CD4-positive, alpha-beta T cell (primary cell): ENCODE results near the gene GOLGA8Q. TPM values are rescaled to one million over a fixed set of nuclear protein-coding genes. Genes with fewer than 3 reads are reported as not detected.
"Not testable (repeated sequence)": the region's sequence is repeated elsewhere in the genome, so short reads cannot be mapped to it uniquely, and the experiment has no call there.

ENCODE experiments used
- ATAC-seq: fragments of 200-7000 bp; cut with Tn5 transposase; one replicate; pipeline ENCODE4 v1.10.0; 2022; ENCODE audit warnings: mild to moderate bottlenecking; ENCODE audit not compliant: poor library complexity
- CTCF ChIA-PET: fragments of 350-600 bp; sonication (Branson Sonifier 250); formaldehyde crosslinking; loops from one replicate; lab custom pipeline; 2021; ENCODE audit warnings: antibody characterized with exemption, inconsistent platforms; lab: Charles Lee
- POLR2A ChIA-PET: fragments of 350-600 bp; sonication (Branson Sonifier 250); formaldehyde crosslinking; loops from one replicate; lab custom pipeline; 2021; ENCODE audit warnings: antibody characterized with exemption, inconsistent platforms; lab: Charles Lee
- DNase-seq, 14 experiments: peaks; one replicate each; pipeline ENCODE4 v3.0.0-alpha.2; 2013 to 2020; ENCODE audit warnings: mixed read lengths in 2 of 14
- H3K27ac ChIP-seq, 2 donors: one replicate each; pipeline versions ENCODE4 v1.5.1 to v1.7.0; 2013; ENCODE audit warnings: low read length in 2 of 2, low read depth in 1 of 2, mild to moderate bottlenecking in 1 of 2
- H3K27me3 ChIP-seq, 2 experiments: 1 replicate in 1 of 2; 2 replicates in 1 of 2; pipeline versions ENCODE4 v1.6.1 to v1.7.0; 2013; ENCODE audit warnings: low read length in 2 of 2, control low read depth in 1 of 2, mild to moderate bottlenecking in 1 of 2, moderate library complexity in 1 of 2; ENCODE audit not compliant: insufficient read depth in 2 of 2, control insufficient read depth in 1 of 2
- H3K36me3 ChIP-seq: one replicate; pipeline ENCODE4 v1.6.1; 2013; ENCODE audit warnings: low read length, control low read depth; ENCODE audit not compliant: insufficient read depth
- H3K4me1 ChIP-seq: one replicate; pipeline ENCODE4 v1.6.1; 2013; ENCODE audit warnings: low read length, control low read depth; ENCODE audit not compliant: insufficient read depth
- H3K4me3 ChIP-seq: one replicate; pipeline ENCODE4 v1.5.1; 2013; ENCODE audit warnings: mild to moderate bottlenecking, low read length, moderate library complexity
- H3K9me3 ChIP-seq, 2 experiments: 1 replicate in 1 of 2; 2 replicates in 1 of 2; pipeline versions ENCODE4 v1.6.1 to v1.7.0; 2013; ENCODE audit warnings: low read length in 2 of 2, mild to moderate bottlenecking in 2 of 2, control low read depth in 1 of 2, moderate library complexity in 1 of 2; ENCODE audit not compliant: control insufficient read depth in 1 of 2, insufficient read depth in 1 of 2
- H3K27ac Mint-ChIP-seq: one replicate; pipeline ENCODE4 v1.8.0; 2020; ENCODE audit warnings: mixed read lengths
- H3K27me3 Mint-ChIP-seq: one replicate; pipeline ENCODE4 v1.8.0; 2021; ENCODE audit warnings: mixed read lengths
- H3K36me3 Mint-ChIP-seq: one replicate; pipeline ENCODE4 v1.8.0; 2021; ENCODE audit warnings: low read depth, mixed read lengths
- H3K4me1 Mint-ChIP-seq: one replicate; pipeline ENCODE4 v1.8.0; 2021; ENCODE audit warnings: low read depth, mixed read lengths
- H3K4me3 Mint-ChIP-seq: one replicate; pipeline ENCODE4 v1.8.0; 2020; ENCODE audit warnings: mild to moderate bottlenecking, mixed read lengths
- H3K9me3 Mint-ChIP-seq: one replicate; pipeline ENCODE4 v1.8.0; 2020; ENCODE audit warnings: mixed read lengths
- intact Hi-C, 2 experiments: fragments of 100-400 bp; cut with DNase I in 1 of 2; cut with micrococcal nuclease in 1 of 2; formaldehyde crosslinking; loops; one replicate each; pipeline versions ENCODE4 v1.15.1 to v1.9.0; 2023 to 2025; cut with DNase I, micrococcal nuclease
- total RNA-seq, 174 experiments: library from RNA in 2 of 174; stranded (reverse) in 2 of 174; gene quantifications; one replicate each; pipeline ENCODE4 v1.2.3 and lab custom pipeline; 2021 to 2026

GOLGA8Q gene
- total RNA-seq, 2 experiments from 2014 or later, result not detected

GRCh38 chr15:30529049-30529448 is 22.8 kb upstream of the GOLGA8Q start:
- H3K27me3 Mint-ChIP-seq, H3K4me1 ChIP-seq, H3K4me3 Mint-ChIP-seq, H3K4me1 Mint-ChIP-seq, intact Hi-C loops, H3K4me3 ChIP-seq, CTCF ChIA-PET, H3K36me3 ChIP-seq, DNase-seq, POLR2A ChIA-PET, H3K27ac ChIP-seq, H3K36me3 Mint-ChIP-seq, H3K9me3 Mint-ChIP-seq, H3K27ac Mint-ChIP-seq, H3K27me3 ChIP-seq, ATAC-seq, H3K9me3 ChIP-seq: not testable (repeated sequence)

- H3K4me1 Mint-ChIP-seq, H3K9me3 Mint-ChIP-seq, H3K4me3 Mint-ChIP-seq, POLR2A ChIA-PET, H3K27me3 ChIP-seq, H3K4me1 ChIP-seq, H3K27me3 Mint-ChIP-seq, H3K36me3 Mint-ChIP-seq, intact Hi-C loops, CTCF ChIA-PET, H3K36me3 ChIP-seq, H3K27ac ChIP-seq, H3K4me3 ChIP-seq, H3K9me3 ChIP-seq, H3K27ac Mint-ChIP-seq: not testable (repeated sequence)
- peak in 1 of 14 experiments; percentile 0 for DNase-seq
- ATAC-seq, result peak; percentile 52
Observed at GRCh38 chr15:30566949-30567348, 15.1 kb downstream of the GOLGA8Q start.

DNA sequence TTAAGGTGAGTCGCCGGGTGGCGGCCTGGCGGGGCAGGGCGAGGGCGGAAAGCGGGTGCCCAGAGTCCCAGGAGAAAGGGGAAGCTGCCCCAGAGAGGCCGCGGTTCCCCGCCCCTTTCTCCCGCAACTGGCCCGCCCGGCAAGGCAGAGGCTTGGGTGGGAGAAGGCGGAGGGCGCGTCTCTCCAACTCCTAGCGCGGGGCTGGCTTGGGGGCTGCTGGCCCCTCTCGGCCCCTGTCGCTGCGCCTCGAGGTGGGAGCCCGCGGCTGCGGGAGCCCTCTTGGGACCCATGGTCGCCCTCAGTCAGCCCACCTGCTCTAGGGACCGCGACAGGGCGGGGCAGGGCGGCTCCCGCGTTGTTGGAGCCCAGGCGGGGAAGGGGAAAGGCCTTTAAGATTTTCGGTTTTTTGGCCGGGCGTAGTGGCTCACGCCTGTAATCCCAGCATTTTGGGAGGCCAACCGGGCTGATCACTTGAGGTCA is 21.2 kb downstream of the GOLGA8Q start:
- CTCF ChIA-PET, result not testable (repeated sequence)

DNA sequence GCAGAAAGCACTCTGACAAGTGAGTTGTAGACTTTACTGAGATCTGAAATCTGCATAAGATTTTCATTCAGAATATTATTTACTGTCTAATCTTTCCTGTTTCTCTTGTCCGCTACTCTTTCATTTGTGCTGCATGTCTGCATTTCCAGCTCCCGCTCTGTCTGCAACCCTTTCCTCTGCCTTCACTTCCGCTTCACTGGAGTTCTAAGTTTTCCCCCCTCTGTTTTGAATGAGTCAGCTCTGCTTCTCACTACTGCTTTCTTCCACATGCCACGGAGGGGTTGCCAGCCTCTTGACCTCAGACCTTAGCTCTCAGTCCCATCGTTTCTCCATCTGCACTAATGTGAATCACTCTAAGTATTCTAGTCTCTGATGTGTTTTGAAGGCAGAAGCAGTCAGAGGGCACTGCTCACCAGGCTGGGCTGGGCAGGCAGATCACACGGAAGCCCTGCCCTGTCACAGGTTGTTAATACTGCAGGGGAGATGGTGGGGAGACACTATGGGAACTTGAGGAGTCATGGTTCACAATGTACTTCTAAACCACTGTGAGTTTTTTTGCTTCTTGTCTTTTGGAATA is 27.6 kb downstream of the GOLGA8Q start:
- ATAC-seq, CTCF ChIA-PET, H3K4me3 Mint-ChIP-seq, H3K36me3 Mint-ChIP-seq, H3K27me3 ChIP-seq, POLR2A ChIA-PET, H3K4me1 ChIP-seq, H3K27ac Mint-ChIP-seq, H3K27ac ChIP-seq, DNase-seq, H3K4me1 Mint-ChIP-seq, H3K9me3 Mint-ChIP-seq, H3K36me3 ChIP-seq, H3K4me3 ChIP-seq, H3K9me3 ChIP-seq, intact Hi-C loops, H3K27me3 Mint-ChIP-seq: not testable (repeated sequence)

More for the DNA sequence above, 21.2 kb downstream of the GOLGA8Q start:
- H3K36me3 Mint-ChIP-seq, H3K27me3 Mint-ChIP-seq, H3K9me3 Mint-ChIP-seq, H3K4me1 Mint-ChIP-seq, DNase-seq, H3K36me3 ChIP-seq, H3K27ac ChIP-seq, H3K4me3 ChIP-seq, H3K4me1 ChIP-seq, H3K27ac Mint-ChIP-seq, ATAC-seq, H3K27me3 ChIP-seq, POLR2A ChIA-PET, intact Hi-C loops, H3K4me3 Mint-ChIP-seq, H3K9me3 ChIP-seq: not testable (repeated sequence)

GRCh38 chr15:30580716-30581115 is 28.9 kb downstream of the GOLGA8Q start:
- H3K27me3 ChIP-seq, H3K27me3 Mint-ChIP-seq, H3K36me3 ChIP-seq, H3K27ac ChIP-seq, intact Hi-C loops, H3K36me3 Mint-ChIP-seq, H3K27ac Mint-ChIP-seq, H3K4me1 ChIP-seq, H3K4me3 Mint-ChIP-seq, H3K4me1 Mint-ChIP-seq, ATAC-seq, POLR2A ChIA-PET, CTCF ChIA-PET, H3K9me3 ChIP-seq, H3K9me3 Mint-ChIP-seq, DNase-seq, H3K4me3 ChIP-seq: not testable (repeated sequence)
